ENCODE data around the gene KDM7A. TPM values are rescaled to one million over a fixed set of nuclear protein-coding genes. Genes with fewer than 3 reads are reported as not detected.

KDM7A gene
- total and polyA plus RNA-seq, 2 experiments from 2014 or later: 0.75 to 7.0 TPM

- Histone ChIP-seq H3K9me2 (replicated peaks; ENCODE audit: insufficient read depth) (no peaks in the 10 kb centered on the region), H3K4me2 (no peak overlapping the region), H3K9me3 (ENCODE audit: low read depth) (no peaks in the 10 kb centered on the region), H3K4me3 (no peak overlapping the region), H2AFZ (no peak overlapping the region), H3K4me1 (ENCODE audit: insufficient read depth) (peaks cover under 1% of the 10 kb centered on the region), H3K27me3 (no peaks in the 10 kb centered on the region), H3K79me2 (peaks cover 69% of the 10 kb centered on the region), H3K36me3 (replicated peaks; ENCODE audit: insufficient read depth, low read depth) (no peaks in the 10 kb centered on the region), H3K27ac (no peak overlapping the region), H4K20me1 (ENCODE audit: insufficient read depth, poor library complexity, severe bottlenecking) (peaks cover 5% of the 10 kb centered on the region)
- 66% methylated on average over 4 of the region's 4 CpGs for WGBS (ENCODE audit: low lambda C conversion rate, missing lambda C conversion rate)
- no peak for TF ChIP-seq EZH2 (IDR thresholded peaks at IDR 0.05; ENCODE audit: borderline replicate concordance)
- TF ChIP-seq, protein P1, sequence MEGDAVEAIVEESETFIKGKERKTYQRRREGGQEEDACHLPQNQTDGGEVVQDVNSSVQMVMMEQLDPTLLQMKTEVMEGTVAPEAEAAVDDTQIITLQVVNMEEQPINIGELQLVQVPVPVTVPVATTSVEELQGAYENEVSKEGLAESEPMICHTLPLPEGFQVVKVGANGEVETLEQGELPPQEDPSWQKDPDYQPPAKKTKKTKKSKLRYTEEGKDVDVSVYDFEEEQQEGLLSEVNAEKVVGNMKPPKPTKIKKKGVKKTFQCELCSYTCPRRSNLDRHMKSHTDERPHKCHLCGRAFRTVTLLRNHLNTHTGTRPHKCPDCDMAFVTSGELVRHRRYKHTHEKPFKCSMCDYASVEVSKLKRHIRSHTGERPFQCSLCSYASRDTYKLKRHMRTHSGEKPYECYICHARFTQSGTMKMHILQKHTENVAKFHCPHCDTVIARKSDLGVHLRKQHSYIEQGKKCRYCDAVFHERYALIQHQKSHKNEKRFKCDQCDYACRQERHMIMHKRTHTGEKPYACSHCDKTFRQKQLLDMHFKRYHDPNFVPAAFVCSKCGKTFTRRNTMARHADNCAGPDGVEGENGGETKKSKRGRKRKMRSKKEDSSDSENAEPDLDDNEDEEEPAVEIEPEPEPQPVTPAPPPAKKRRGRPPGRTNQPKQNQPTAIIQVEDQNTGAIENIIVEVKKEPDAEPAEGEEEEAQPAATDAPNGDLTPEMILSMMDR (IDR thresholded peaks at IDR 0.05; ENCODE audit: poor library complexity): no peak
- no peak for DNase-seq (ENCODE audit: low spot score)
Observed at GRCh38 chr7:140155428-140155827, 21.4 kb downstream of the KDM7A start.

DNA sequence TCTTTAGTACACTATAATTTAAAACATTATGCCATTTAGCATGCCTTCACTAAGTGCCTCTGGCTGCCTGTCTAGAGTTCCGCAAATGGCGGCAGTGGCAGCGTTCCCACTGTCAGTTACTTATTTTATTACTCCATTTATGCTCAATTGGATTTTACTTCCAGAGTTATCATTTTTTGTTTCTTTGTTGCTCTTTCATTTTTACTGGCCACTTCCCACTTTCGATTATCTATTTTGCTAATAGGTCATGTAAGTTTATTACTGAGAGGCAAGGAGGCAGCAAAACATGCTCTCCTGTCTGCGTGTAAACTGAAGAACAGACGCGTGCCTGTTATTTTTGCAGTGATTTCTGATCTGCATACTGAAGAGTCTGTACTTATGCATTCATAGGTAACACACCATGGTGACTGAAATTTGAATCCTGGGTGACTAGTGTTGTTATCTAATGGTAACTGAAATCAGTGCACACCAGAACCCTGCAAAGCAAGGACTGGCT, 23.1 kb downstream of the KDM7A start:
- no peaks in the 10 kb centered on the region for H3K27me3 ChIP-seq
- H3K4me3 ChIP-seq: no peak overlapping the region
- TF ChIP-seq, protein P1 (IDR thresholded peaks at IDR 0.05; ENCODE audit: poor library complexity): no peak
- no peak for TF ChIP-seq EZH2 (IDR thresholded peaks at IDR 0.05; ENCODE audit: borderline replicate concordance)
- TF ChIP-seq EZH2phosphoT487 (IDR thresholded peaks at IDR 0.05; ENCODE audit: low read depth, severe bottlenecking, unreplicated experiment): no peak
- no peak overlapping the region for H2AFZ ChIP-seq
- H3K4me2 ChIP-seq: no peak overlapping the region
- DNase-seq (ENCODE audit: low spot score): no peak
- H3K27ac ChIP-seq: no peak overlapping the region
- no peaks in the 10 kb centered on the region for H3K9me3 ChIP-seq (ENCODE audit: low read depth)
- H3K79me2 ChIP-seq: peaks cover 68% of the 10 kb centered on the region
- no peaks in the 10 kb centered on the region for H3K9me2 ChIP-seq (replicated peaks; ENCODE audit: insufficient read depth)
- no peaks in the 10 kb centered on the region for H3K36me3 ChIP-seq (replicated peaks; ENCODE audit: insufficient read depth, low read depth)
- no peaks in the 10 kb centered on the region for H3K4me1 ChIP-seq (ENCODE audit: insufficient read depth)
- H4K20me1 ChIP-seq (ENCODE audit: insufficient read depth, poor library complexity, severe bottlenecking): peaks cover 5% of the 10 kb centered on the region
- 74% methylated on average over 7 of the region's 7 CpGs for WGBS (ENCODE audit: low lambda C conversion rate, missing lambda C conversion rate)

DNA sequence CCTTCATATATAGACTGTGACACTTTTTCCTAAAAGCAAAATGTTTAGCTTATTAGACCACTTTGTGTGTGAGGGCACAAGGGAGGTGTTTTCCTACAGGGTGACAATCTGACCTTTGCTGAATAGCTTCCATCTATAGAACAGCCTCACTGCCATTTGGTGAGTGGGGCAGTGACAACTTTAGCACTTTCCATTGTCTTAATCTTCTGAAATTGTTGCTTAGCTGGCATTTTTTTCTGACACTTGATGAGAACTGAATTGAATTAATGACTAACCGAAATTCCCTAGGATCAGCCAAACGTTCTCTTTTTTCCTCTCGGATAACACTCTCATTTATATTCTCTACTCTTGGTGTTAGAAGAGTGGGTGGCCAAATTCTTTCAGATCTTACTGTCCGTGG, 30.2 kb downstream of the KDM7A start:
- WGBS (ENCODE audit: low lambda C conversion rate, missing lambda C conversion rate): 85% methylated on average over 4 of the region's 4 CpGs
- H3K27me3 ChIP-seq: no peaks in the 10 kb centered on the region
- TF ChIP-seq EZH2 (IDR thresholded peaks at IDR 0.05; ENCODE audit: borderline replicate concordance) (no peak), EZH2phosphoT487 (IDR thresholded peaks at IDR 0.05; ENCODE audit: low read depth, severe bottlenecking, unreplicated experiment) (no peak)
- TF ChIP-seq, protein P1 (IDR thresholded peaks at IDR 0.05; ENCODE audit: poor library complexity): no peak
- H2AFZ ChIP-seq: no peak overlapping the region
- no peak overlapping the region for H3K4me3 ChIP-seq
- peaks cover 35% of the 10 kb centered on the region for H3K79me2 ChIP-seq
- no peaks in the 10 kb centered on the region for H3K4me1 ChIP-seq (ENCODE audit: insufficient read depth)
- no peaks in the 10 kb centered on the region for H3K36me3 ChIP-seq (replicated peaks; ENCODE audit: insufficient read depth, low read depth)
- no peak overlapping the region for H3K27ac ChIP-seq
- no peak for DNase-seq (ENCODE audit: low spot score)
- no peaks in the 10 kb centered on the region for H4K20me1 ChIP-seq (ENCODE audit: insufficient read depth, poor library complexity, severe bottlenecking)
- no peak overlapping the region for H3K4me2 ChIP-seq
- no peaks in the 10 kb centered on the region for H3K9me3 ChIP-seq (ENCODE audit: low read depth)
- no peaks in the 10 kb centered on the region for H3K9me2 ChIP-seq (replicated peaks; ENCODE audit: insufficient read depth)

DNA sequence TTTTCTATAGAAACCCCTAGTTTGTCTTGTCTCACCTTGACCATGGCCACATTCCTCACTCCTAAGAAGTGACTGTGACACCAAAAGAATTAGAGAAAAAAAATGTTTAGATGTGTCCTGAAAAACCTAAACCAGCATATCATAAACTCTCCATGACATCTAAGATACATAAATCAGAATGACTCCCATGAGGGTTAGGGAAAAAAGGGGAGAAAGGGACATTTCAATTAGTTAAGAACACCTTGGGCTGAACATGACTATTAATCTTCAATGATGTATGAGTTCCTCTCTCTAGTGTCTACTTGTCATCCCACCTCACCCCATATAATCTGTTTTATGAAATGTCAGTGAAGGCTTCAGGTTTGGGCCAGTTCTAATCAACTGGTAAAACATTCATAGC, 31.1 kb downstream of the KDM7A start:
- H3K79me2 ChIP-seq: peaks cover 33% of the 10 kb centered on the region
- TF ChIP-seq EZH2 (IDR thresholded peaks at IDR 0.05; ENCODE audit: borderline replicate concordance) (no peak), EZH2phosphoT487 (IDR thresholded peaks at IDR 0.05; ENCODE audit: low read depth, severe bottlenecking, unreplicated experiment) (no peak)
- TF ChIP-seq, protein P1 (IDR thresholded peaks at IDR 0.05; ENCODE audit: poor library complexity): no peak
- H3K4me2 ChIP-seq: no peak overlapping the region
- no peak overlapping the region for H2AFZ ChIP-seq
- DNase-seq (ENCODE audit: low spot score): no peak
- no peak overlapping the region for H3K27ac ChIP-seq
- H3K27me3 ChIP-seq: no peaks in the 10 kb centered on the region
- H3K9me3 ChIP-seq (ENCODE audit: low read depth): no peaks in the 10 kb centered on the region
- H3K4me3 ChIP-seq: no peak overlapping the region
- H3K9me2 ChIP-seq (replicated peaks; ENCODE audit: insufficient read depth): no peaks in the 10 kb centered on the region
- H4K20me1 ChIP-seq (ENCODE audit: insufficient read depth, poor library complexity, severe bottlenecking): no peaks in the 10 kb centered on the region
- H3K36me3 ChIP-seq (replicated peaks; ENCODE audit: insufficient read depth, low read depth): no peaks in the 10 kb centered on the region
- H3K4me1 ChIP-seq (ENCODE audit: insufficient read depth): no peaks in the 10 kb centered on the region

Data from hepatocyte (in vitro differentiated cells).